ENCODE measurements around the gene NDST1.

DNA sequence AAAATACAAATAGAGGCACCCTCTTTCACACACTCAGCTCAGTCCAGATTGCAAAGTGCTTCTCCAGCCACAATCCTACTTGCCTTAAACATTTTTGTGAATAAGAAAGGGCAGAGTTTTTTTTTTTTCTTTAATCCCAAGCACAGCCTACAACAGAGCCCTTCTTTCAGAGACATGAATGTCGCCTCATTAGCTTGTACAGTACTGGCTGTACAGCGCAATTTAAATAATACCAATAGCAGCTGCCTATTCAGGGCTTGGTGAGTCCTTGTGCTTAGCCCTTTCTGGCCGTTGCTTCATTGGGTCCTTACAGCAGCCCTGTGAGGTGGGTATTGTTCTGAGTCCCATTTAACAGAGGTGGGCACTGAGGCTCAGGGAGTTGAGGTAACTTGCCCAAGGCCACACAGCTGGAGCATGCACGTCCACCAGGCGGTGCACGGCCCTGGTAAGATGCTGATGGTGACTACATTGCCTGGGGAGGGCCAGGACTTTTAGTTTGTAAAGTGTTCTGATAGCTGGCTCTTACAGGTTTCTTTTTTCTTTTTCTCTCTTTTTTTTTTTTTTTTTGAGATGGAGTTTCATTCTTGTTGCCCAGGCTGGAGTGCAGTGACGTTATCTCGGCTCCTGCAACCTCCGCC is 23.1 kb downstream of the NDST1 start:
- TF ChIP-seq GATA2 (IDR thresholded peaks at IDR 0.05; ENCODE audit: low read depth, low read length) = no peak
- no peak for TF ChIP-seq GATA3 (IDR thresholded peaks at IDR 0.05; ENCODE audit: low read depth, low read length)

Data from SH-SY5Y (cell line).